Measurements from ENCODE around the gene SAXO2.
"Not testable (repeated sequence)": the region's sequence is repeated elsewhere in the genome, so short reads cannot be mapped to it uniquely, and the experiment has no call there.

Gene SAXO2

GRCh38 chr15:82284381-82284780 is 21.8 kb downstream of the SAXO2 start:
- not testable (repeated sequence) for H3K27ac ChIP-seq (ENCODE audit: low read depth, low read length); H3K9me3 ChIP-seq (ENCODE audit: control insufficient read depth in 5 of 5, low read length in 5 of 5)

DNA sequence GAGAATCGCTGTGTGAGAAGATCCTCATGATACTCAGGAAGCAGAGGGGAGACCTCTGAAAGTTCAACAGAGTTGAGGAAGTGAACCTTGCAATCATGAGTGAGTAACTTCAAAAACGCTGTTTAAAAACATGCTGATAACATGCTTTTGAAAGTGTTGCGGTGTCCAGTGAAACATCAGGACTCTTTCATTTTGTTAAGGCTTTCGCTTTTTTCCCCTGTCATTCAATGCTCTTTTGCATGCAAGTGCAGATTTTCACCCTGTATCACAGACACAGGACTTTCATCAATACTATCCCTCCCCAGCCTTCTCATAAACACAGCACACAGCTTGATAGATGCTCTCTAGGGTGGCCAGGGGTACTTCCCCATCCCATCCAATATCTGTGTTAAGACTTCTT is 23.9 kb downstream of the SAXO2 start:
- H3K27me3 ChIP-seq (ENCODE audit: control insufficient read depth in 5 of 5, insufficient read depth in 4 of 5, low read length in 5 of 5); H3K4me1 ChIP-seq (ENCODE audit: control insufficient read depth in 5 of 5, insufficient read depth in 5 of 5, low read length in 5 of 5); H3K36me3 ChIP-seq (ENCODE audit: control insufficient read depth in 5 of 5, insufficient read depth in 5 of 5, low read length in 5 of 5); H3K9ac ChIP-seq (ENCODE audit: low read length in 5 of 5); H3K4me3 ChIP-seq (ENCODE audit: low read depth in 1 of 5, low read length in 5 of 5); H3K27ac ChIP-seq (ENCODE audit: low read depth, low read length); H3K9me3 ChIP-seq (ENCODE audit: control insufficient read depth in 5 of 5, low read length in 5 of 5): not testable (repeated sequence)

More at GRCh38 chr15:82284381-82284780, 21.8 kb downstream of the SAXO2 start:
- not testable (repeated sequence) for H3K4me3 ChIP-seq (ENCODE audit: low read depth in 1 of 5, low read length in 5 of 5); H3K36me3 ChIP-seq (ENCODE audit: control insufficient read depth in 5 of 5, insufficient read depth in 5 of 5, low read length in 5 of 5); H3K9ac ChIP-seq (ENCODE audit: low read length in 5 of 5); H3K27me3 ChIP-seq (ENCODE audit: control insufficient read depth in 5 of 5, insufficient read depth in 4 of 5, low read length in 5 of 5); H3K4me1 ChIP-seq (ENCODE audit: control insufficient read depth in 5 of 5, insufficient read depth in 5 of 5, low read length in 5 of 5)

GRCh38 chr15:82288202-82288601 is 25.6 kb downstream of the SAXO2 start:
- not testable (repeated sequence) for H3K27ac ChIP-seq (ENCODE audit: low read depth, low read length); H3K4me1 ChIP-seq (ENCODE audit: control insufficient read depth in 5 of 5, insufficient read depth in 5 of 5, low read length in 5 of 5); H3K9me3 ChIP-seq (ENCODE audit: control insufficient read depth in 5 of 5, low read length in 5 of 5); H3K27me3 ChIP-seq (ENCODE audit: control insufficient read depth in 5 of 5, insufficient read depth in 4 of 5, low read length in 5 of 5); H3K36me3 ChIP-seq (ENCODE audit: control insufficient read depth in 5 of 5, insufficient read depth in 5 of 5, low read length in 5 of 5); H3K9ac ChIP-seq (ENCODE audit: low read length in 5 of 5); H3K4me3 ChIP-seq (ENCODE audit: low read depth in 1 of 5, low read length in 5 of 5)

- H3K9ac ChIP-seq (ENCODE audit: low read length in 5 of 5), result no peak overlapping the region
- peaks cover 0 to 5% (median 0%) of the 10 kb centered on the region in 5 donors for H3K9me3 ChIP-seq (ENCODE audit: control insufficient read depth in 5 of 5, low read length in 5 of 5)
- H3K4me3 ChIP-seq (ENCODE audit: low read depth in 1 of 5, low read length in 5 of 5), result no peak overlapping the region
- peaks cover 0 to 3% (median 0%) of the 10 kb centered on the region in 5 donors for H3K27me3 ChIP-seq (ENCODE audit: control insufficient read depth in 5 of 5, insufficient read depth in 4 of 5, low read length in 5 of 5)
- H3K36me3 ChIP-seq (ENCODE audit: control insufficient read depth in 5 of 5, insufficient read depth in 5 of 5, low read length in 5 of 5), result no peaks in the 10 kb centered on the region
- no peak overlapping the region for H3K27ac ChIP-seq (ENCODE audit: low read depth, low read length)
- H3K4me1 ChIP-seq (ENCODE audit: control insufficient read depth in 5 of 5, insufficient read depth in 5 of 5, low read length in 5 of 5), result no peaks in the 10 kb centered on the region
Observed at GRCh38 chr15:82292271-82292670, 29.7 kb downstream of the SAXO2 start.

DNA sequence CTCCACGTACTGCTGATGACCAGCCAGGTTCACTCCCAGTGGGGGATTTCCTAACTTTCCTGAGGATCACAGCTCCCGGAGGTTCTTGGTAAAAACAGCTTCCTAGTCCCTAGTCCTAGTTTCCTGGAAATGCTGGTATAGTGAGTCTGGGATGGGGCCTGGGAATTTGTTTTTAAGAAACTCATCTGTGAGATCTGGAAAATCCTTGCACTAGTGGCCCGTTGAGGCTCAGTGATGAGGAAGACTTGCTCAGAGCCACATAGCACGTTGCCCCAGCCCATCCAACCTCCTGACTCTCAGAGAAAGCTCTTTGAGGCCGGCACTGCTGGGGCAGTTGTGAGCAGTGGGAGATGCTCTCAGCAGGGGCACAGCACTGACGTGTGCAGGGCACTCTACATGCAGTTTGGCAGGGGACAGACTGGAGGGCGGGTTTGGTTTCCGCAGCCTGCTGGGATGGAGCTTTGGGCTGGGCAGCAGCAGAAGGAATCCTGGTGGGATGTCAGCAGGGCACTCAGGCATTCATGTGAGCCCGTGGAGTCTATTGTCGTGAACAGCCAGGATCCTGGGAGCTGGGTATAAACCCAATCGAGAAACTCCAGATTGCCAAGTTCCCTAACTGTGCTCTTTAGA is 31.6 kb downstream of the SAXO2 start:
- H3K27ac ChIP-seq (ENCODE audit: low read depth, low read length), result no peak overlapping the region
- H3K9ac ChIP-seq (ENCODE audit: low read length in 5 of 5), result no peak overlapping the region
- H3K4me1 ChIP-seq (ENCODE audit: control insufficient read depth in 5 of 5, insufficient read depth in 5 of 5, low read length in 5 of 5), result no peaks in the 10 kb centered on the region
- H3K36me3 ChIP-seq (ENCODE audit: control insufficient read depth in 5 of 5, insufficient read depth in 5 of 5, low read length in 5 of 5), result no peaks in the 10 kb centered on the region
- peaks cover 0 to 11% (median 4%) of the 10 kb centered on the region in 5 donors for H3K27me3 ChIP-seq (ENCODE audit: control insufficient read depth in 5 of 5, insufficient read depth in 4 of 5, low read length in 5 of 5)
- H3K9me3 ChIP-seq (ENCODE audit: control insufficient read depth in 5 of 5, low read length in 5 of 5), result peaks cover 0 to 3% (median 0%) of the 10 kb centered on the region in 5 donors
- no peak overlapping the region for H3K4me3 ChIP-seq (ENCODE audit: low read depth in 1 of 5, low read length in 5 of 5)

DNA sequence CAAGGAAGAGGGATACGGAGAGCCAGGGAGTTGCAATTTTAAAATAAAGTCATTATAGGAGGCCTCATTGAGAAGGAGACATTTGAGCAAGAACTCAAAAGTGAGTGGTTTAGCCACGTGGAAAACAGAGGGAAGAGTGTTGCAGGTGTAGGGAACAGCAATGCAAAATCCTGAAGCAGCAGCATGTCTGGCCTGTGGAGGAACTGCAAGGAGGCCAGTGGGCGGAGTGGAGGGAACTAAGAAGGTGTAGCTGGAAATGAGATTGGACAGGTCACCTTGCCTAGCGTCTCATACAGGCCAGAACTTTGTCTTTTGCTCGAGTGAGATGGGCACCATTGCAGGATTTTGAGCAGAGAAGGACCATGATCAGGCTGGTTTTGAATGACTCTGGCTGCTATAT is 34.9 kb downstream of the SAXO2 start:
- Histone ChIP-seq H3K9ac (ENCODE audit: low read length in 5 of 5) (no peak overlapping the region), H3K27me3 (ENCODE audit: control insufficient read depth in 5 of 5, insufficient read depth in 4 of 5, low read length in 5 of 5) (peaks cover 0 to 16% (median 4%) of the 10 kb centered on the region in 5 donors), H3K36me3 (ENCODE audit: control insufficient read depth in 5 of 5, insufficient read depth in 5 of 5, low read length in 5 of 5) (no peaks in the 10 kb centered on the region), H3K4me3 (ENCODE audit: low read depth in 1 of 5, low read length in 5 of 5) (no peak overlapping the region), H3K27ac (ENCODE audit: low read depth, low read length) (no peak overlapping the region), H3K4me1 (ENCODE audit: control insufficient read depth in 5 of 5, insufficient read depth in 5 of 5, low read length in 5 of 5) (no peaks in the 10 kb centered on the region), H3K9me3 (ENCODE audit: control insufficient read depth in 5 of 5, low read length in 5 of 5) (no peaks in the 10 kb centered on the region)

- Histone ChIP-seq H3K4me3 (ENCODE audit: low read depth in 1 of 5, low read length in 5 of 5) (no peak overlapping the region), H3K27me3 (ENCODE audit: control insufficient read depth in 5 of 5, insufficient read depth in 4 of 5, low read length in 5 of 5) (peaks cover 0 to 16% (median 4%) of the 10 kb centered on the region in 5 donors), H3K27ac (ENCODE audit: low read depth, low read length) (no peak overlapping the region), H3K9me3 (ENCODE audit: control insufficient read depth in 5 of 5, low read length in 5 of 5) (no peaks in the 10 kb centered on the region), H3K4me1 (ENCODE audit: control insufficient read depth in 5 of 5, insufficient read depth in 5 of 5, low read length in 5 of 5) (no peaks in the 10 kb centered on the region), H3K9ac (ENCODE audit: low read length in 5 of 5) (no peak overlapping the region), H3K36me3 (ENCODE audit: control insufficient read depth in 5 of 5, insufficient read depth in 5 of 5, low read length in 5 of 5) (no peaks in the 10 kb centered on the region)
Observed at GRCh38 chr15:82298032-82298431, 35.4 kb downstream of the SAXO2 start.

DNA sequence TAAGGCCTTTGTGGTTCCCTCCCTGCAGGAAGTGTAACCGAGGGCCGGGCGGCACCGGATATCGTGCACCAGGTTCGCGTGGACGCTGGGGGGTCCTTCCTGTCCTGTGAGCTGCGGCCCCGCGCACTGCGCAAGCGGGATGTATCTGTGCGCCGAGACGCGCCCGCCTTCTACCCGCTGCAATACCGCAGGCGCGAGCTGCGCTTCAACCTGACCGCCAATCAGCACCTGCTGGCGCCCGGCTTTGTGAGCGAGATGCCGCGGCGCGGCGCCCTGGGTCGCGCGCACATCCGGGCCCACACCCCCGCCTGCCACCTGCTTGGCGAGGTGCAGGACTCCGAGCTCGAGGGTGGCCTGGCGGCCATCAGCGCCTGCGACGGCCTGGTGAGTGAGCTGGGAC is 35.9 kb downstream of the SAXO2 start:
- Histone ChIP-seq H3K4me1 (ENCODE audit: control insufficient read depth in 5 of 5, insufficient read depth in 5 of 5, low read length in 5 of 5) (no peaks in the 10 kb centered on the region), H3K27me3 (ENCODE audit: control insufficient read depth in 5 of 5, insufficient read depth in 4 of 5, low read length in 5 of 5) (peaks cover 0 to 16% (median 4%) of the 10 kb centered on the region in 5 donors), H3K9me3 (ENCODE audit: control insufficient read depth in 5 of 5, low read length in 5 of 5) (no peaks in the 10 kb centered on the region), H3K9ac (ENCODE audit: low read length in 5 of 5) (no peak overlapping the region), H3K27ac (ENCODE audit: low read depth, low read length) (no peak overlapping the region), H3K4me3 (ENCODE audit: low read depth in 1 of 5, low read length in 5 of 5) (no peak overlapping the region), H3K36me3 (ENCODE audit: control insufficient read depth in 5 of 5, insufficient read depth in 5 of 5, low read length in 5 of 5) (no peaks in the 10 kb centered on the region)

- not testable (repeated sequence) for H3K4me1 ChIP-seq (ENCODE audit: control insufficient read depth in 5 of 5, insufficient read depth in 5 of 5, low read length in 5 of 5); H3K9ac ChIP-seq (ENCODE audit: low read length in 5 of 5); H3K36me3 ChIP-seq (ENCODE audit: control insufficient read depth in 5 of 5, insufficient read depth in 5 of 5, low read length in 5 of 5); H3K4me3 ChIP-seq (ENCODE audit: low read depth in 1 of 5, low read length in 5 of 5); H3K9me3 ChIP-seq (ENCODE audit: control insufficient read depth in 5 of 5, low read length in 5 of 5); H3K27ac ChIP-seq (ENCODE audit: low read depth, low read length)
- peaks cover 0 to 16% (median 4%) of the 10 kb centered on the region in 5 donors for H3K27me3 ChIP-seq (ENCODE audit: control insufficient read depth in 5 of 5, insufficient read depth in 4 of 5, low read length in 5 of 5)
Observed at GRCh38 chr15:82299511-82299914, 36.9 kb downstream of the SAXO2 start.

DNA sequence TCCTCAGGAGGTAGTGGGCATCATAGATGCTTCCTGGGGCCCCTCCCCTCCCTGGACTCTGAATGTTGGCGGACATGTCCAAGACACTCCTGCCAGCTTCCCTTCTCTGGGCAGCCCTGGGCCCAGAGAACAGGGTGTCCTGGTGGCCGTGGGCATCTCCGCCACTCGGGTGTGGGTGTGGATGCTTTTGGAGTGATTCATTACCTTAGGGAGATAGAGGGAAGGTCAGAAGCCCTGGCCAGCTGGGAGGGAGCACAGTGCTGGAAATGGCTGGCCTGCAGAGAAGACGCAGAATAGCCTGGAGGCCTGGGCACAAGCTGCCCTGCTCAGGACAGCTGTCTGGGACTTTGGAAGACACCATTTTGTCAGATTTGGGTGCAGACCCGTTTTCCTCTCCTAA is 37.7 kb downstream of the SAXO2 start:
- not testable (repeated sequence) for H3K36me3 ChIP-seq (ENCODE audit: control insufficient read depth in 5 of 5, insufficient read depth in 5 of 5, low read length in 5 of 5); H3K9me3 ChIP-seq (ENCODE audit: control insufficient read depth in 5 of 5, low read length in 5 of 5); H3K4me1 ChIP-seq (ENCODE audit: control insufficient read depth in 5 of 5, insufficient read depth in 5 of 5, low read length in 5 of 5); H3K27ac ChIP-seq (ENCODE audit: low read depth, low read length); H3K4me3 ChIP-seq (ENCODE audit: low read depth in 1 of 5, low read length in 5 of 5); H3K9ac ChIP-seq (ENCODE audit: low read length in 5 of 5)
- H3K27me3 ChIP-seq (ENCODE audit: control insufficient read depth in 5 of 5, insufficient read depth in 4 of 5, low read length in 5 of 5), result peaks cover 0 to 16% (median 4%) of the 10 kb centered on the region in 5 donors

Measured in subcutaneous abdominal adipose tissue (tissue), 5 donors.